Nephron (organoid): ENCODE results near the gene CUX1.
A peak's percentile ranks its signal among the peaks of the same experiment; 100 is the strongest.

ENCODE experiments used
- H3K27ac Mint-ChIP-seq, 3 experiments: 2 replicates each; pipeline ENCODE4 v1.8.0; 2020; ENCODE audit warnings: mixed read lengths in 3 of 3, mild to moderate bottlenecking in 2 of 3, moderate library complexity in 1 of 3
- H3K27me3 Mint-ChIP-seq: 2 replicates; pipeline ENCODE4 v1.8.0; 2021; ENCODE audit warnings: low read depth, mild to moderate bottlenecking, moderate library complexity, mixed read lengths
- H3K36me3 Mint-ChIP-seq: 2 replicates; pipeline ENCODE4 v1.8.0; 2020; ENCODE audit warnings: low read depth, mixed read lengths
- H3K4me1 Mint-ChIP-seq: 2 replicates; pipeline ENCODE4 v1.8.0; 2020; ENCODE audit warnings: mixed read lengths
- H3K4me3 Mint-ChIP-seq, 3 experiments: 2 replicates each; pipeline ENCODE4 v1.8.0; 2020; ENCODE audit warnings: mild to moderate bottlenecking in 3 of 3, mixed read lengths in 3 of 3, moderate library complexity in 2 of 3
- H3K9me3 Mint-ChIP-seq: 2 replicates; pipeline ENCODE4 v1.8.0; 2020; ENCODE audit warnings: mixed read lengths
- CTCF ChIP-seq, 3 experiments: fragments of 200-600 bp; sonication (generic); IDR thresholded peaks; one replicate each; pipeline ENCODE4 v1.5.0; 2021; ENCODE audit warnings: antibody characterized with exemption in 3 of 3; ENCODE audit not compliant: unreplicated experiment in 3 of 3

Gene CUX1

GRCh38 chr7:101960323-101960722 lies 142.9 kb downstream of the CUX1 start:
- no peaks in the 10 kb centered on the region for H3K9me3 Mint-ChIP-seq
- H3K27me3 Mint-ChIP-seq, result no peaks in the 10 kb centered on the region
- peak overlapping the region in 1 of 3 experiments; percentile 30 for H3K27ac Mint-ChIP-seq
- no peak for TF ChIP-seq CTCF (IDR thresholded peaks at IDR 0.05; ENCODE audit: unreplicated experiment in 3 of 3)
- no peaks in the 10 kb centered on the region for H3K36me3 Mint-ChIP-seq
- peaks cover 41% of the 10 kb centered on the region for H3K4me1 Mint-ChIP-seq
- no peak overlapping the region for H3K4me3 Mint-ChIP-seq

- no peaks in the 10 kb centered on the region for H3K9me3 Mint-ChIP-seq
- H3K27me3 Mint-ChIP-seq, result no peaks in the 10 kb centered on the region
- no peak for TF ChIP-seq CTCF (IDR thresholded peaks at IDR 0.05; ENCODE audit: unreplicated experiment in 3 of 3)
These were observed 143.7 kb downstream of the CUX1 start for GRCh38 chr7:101960985-101961708.

GRCh38 chr7:101961811-101962210 lies 144.4 kb downstream of the CUX1 start:
- Mint-ChIP-seq H3K36me3 (peaks cover 4% of the 10 kb centered on the region), H3K27ac (peak overlapping the region in 2 of 3 experiments; percentile 0 to 3), H3K4me3 (no peak overlapping the region), H3K4me1 (peaks cover 38% of the 10 kb centered on the region), H3K9me3 (no peaks in the 10 kb centered on the region), H3K27me3 (no peaks in the 10 kb centered on the region)
- TF ChIP-seq CTCF (IDR thresholded peaks at IDR 0.05; ENCODE audit: unreplicated experiment in 3 of 3), result no peak

More at GRCh38 chr7:101960985-101961708, 143.7 kb downstream of the CUX1 start:
- H3K4me1 Mint-ChIP-seq, result peaks cover 38% of the 10 kb centered on the region
- H3K36me3 Mint-ChIP-seq, result peaks cover under 1% of the 10 kb centered on the region
- H3K4me3 Mint-ChIP-seq, result no peak overlapping the region
- H3K27ac Mint-ChIP-seq, result peak overlapping the region; percentile 0 to 30 (median 3)

- peaks cover 34% of the 10 kb centered on the region for H3K4me1 Mint-ChIP-seq
- H3K4me3 Mint-ChIP-seq, result no peak overlapping the region
- H3K27me3 Mint-ChIP-seq, result no peaks in the 10 kb centered on the region
- no peak overlapping the region for H3K27ac Mint-ChIP-seq
- TF ChIP-seq CTCF (IDR thresholded peaks at IDR 0.05; ENCODE audit: unreplicated experiment in 3 of 3), result no peak
- peaks cover 8% of the 10 kb centered on the region for H3K36me3 Mint-ChIP-seq
- no peaks in the 10 kb centered on the region for H3K9me3 Mint-ChIP-seq
These were observed 146.3 kb downstream of the CUX1 start for GRCh38 chr7:101963693-101964092.

GRCh38 chr7:101964680-101965452 lies 147.4 kb downstream of the CUX1 start:
- peaks cover 23% of the 10 kb centered on the region for H3K4me1 Mint-ChIP-seq
- no peaks in the 10 kb centered on the region for H3K9me3 Mint-ChIP-seq
- H3K27ac Mint-ChIP-seq, result no peak overlapping the region
- H3K4me3 Mint-ChIP-seq, result no peak overlapping the region
- no peak for TF ChIP-seq CTCF (IDR thresholded peaks at IDR 0.05; ENCODE audit: unreplicated experiment in 3 of 3)
- peaks cover 8% of the 10 kb centered on the region for H3K36me3 Mint-ChIP-seq
- H3K27me3 Mint-ChIP-seq, result no peaks in the 10 kb centered on the region
